HuH-7 (cell line): ENCODE results near the gene GRP.

Experiments
- DNase-seq: peaks from one replicate; pipeline ENCODE4 v3.0.0; 2011; ENCODE audit warnings: low spot score

GRP gene

DNA sequence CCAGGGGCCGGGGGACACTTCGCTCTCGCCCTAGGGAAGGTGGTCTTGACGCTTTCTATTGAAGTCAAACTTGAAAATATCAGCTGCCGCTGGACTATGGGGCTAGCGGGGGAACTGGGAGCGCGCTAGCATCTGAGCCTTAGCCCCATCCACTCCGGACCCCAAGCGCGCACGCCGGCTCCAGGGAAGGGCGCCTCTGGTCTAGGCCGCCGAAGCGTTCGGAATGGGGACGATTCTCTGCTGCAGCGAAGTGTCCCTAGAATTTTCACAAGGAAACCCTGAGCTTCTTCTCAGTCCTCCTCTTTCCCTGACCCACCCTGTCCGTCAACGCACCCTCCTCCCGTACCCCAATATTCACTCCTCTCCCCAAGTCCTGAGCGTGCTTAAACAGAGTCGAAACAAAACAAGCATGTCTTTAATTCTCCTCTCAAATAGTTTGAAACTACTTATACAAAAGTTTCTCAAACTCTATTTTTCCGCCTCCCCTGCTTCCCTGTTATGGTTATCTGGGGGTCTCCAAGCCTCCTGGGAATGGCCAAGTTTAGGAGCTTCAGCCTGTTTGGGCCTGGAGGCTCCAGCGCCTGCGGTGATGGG, 48.3 kb downstream of the GRP start:
- no peak for DNase-seq

DNA sequence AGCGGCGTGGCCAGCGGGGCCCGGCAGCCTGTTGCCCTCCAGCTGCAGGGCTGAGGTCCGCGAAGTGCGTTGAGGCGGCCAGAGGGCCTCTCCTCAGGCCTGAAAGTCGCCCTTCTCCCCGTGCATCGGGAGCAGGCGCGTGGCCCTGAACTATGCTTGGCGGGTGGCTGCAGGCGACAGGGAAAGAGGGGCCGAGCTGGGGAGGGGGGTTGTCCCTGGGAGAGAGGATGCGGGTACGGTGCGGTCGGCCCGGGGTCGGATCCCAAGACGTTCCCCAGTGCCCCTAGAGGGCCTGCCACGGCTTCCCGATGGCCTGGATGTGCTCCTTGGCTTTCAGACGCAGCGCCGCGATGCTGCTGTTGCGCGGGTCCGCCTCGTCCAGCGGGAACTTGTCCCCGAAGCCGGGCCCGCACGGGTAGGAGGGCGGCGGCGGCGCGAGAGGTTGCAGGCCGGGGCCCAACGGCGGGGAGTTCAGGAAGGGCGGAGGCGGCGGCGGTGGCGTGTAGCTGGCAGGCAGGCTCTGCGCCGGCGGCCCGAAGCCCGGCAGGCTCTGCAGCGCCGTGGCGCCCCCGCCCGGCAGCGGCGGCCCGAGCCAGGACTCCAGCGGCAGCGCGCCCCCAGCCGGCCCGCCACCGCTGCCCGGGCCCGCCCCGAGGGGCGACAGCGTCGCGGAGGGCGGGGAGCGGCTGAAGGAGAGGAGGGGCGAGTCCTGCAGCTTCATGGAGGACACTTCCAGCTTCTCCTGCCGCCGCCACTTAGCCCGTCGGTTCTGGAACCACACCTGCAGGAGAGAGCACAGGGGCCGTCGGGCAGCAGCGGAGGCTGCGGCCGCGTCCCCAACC, 49.0 kb downstream of the GRP start:
- DNase-seq, result peak; percentile 85

DNA sequence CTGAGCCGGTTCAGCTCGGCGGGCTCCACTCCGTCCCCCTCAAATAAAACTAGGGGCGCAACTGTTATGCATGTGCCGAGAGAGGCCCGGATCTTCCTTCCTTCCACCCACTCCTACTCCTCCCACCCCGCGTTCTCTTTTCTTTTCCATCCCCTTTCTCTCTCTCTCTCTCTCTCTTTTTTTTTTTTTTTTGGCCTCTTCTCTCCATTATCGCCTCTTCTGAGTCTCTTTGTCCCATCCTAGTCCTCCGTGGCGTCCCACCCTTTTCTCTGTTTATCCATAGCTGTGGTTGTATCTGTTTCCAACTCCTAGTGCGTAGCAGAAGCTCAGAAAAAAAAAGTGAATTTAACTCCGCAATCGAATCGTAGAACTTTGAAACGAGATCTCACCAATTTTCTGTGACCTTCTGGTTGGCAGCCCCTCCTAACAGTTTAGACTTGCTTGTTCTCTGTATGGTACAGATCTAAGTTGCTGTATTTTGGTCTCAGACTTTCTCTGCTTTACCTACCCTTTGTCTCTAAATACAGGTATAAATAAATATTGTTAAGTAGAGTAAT, 49.7 kb downstream of the GRP start:
- DNase-seq, result no peak

GRCh38 chr18:59270689-59271257, 50.8 kb downstream of the GRP start:
- no peak for DNase-seq

- DNase-seq, result no peak
These were observed 51.8 kb downstream of the GRP start for GRCh38 chr18:59271606-59272220.

DNA sequence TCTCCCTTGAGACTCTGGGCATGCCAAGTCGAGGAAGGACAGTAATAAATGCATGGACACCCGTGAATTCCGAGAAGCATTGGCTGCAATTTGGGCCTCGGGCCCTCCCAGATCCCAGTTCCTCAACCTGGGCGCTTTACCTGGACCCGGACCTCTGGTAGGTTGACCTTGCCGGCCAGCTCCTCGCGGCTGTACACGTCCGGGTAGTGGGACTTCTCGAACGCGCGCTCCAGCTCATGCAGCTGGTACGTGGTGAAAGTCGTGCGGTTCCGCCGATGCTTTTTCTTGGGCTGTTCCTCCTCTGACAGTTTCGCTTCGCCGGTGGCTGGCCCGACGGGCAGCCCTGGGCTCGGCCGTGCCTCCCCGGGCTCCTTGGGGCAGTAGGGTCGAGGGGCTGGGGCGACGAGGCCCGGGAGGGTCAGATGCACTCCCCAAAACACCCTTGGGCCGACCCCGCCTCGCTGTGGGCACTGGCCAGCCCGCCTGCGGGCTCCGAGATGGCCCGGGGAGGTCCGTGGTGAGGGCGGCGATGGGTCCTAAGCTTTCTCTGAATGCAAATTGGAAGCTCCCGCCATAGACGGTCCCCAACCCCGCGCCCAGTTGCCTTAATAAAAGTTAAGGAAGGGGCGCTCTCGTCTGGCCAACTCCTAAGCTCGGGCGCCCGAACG, 52.4 kb downstream of the GRP start:
- DNase-seq, result no peak

DNA sequence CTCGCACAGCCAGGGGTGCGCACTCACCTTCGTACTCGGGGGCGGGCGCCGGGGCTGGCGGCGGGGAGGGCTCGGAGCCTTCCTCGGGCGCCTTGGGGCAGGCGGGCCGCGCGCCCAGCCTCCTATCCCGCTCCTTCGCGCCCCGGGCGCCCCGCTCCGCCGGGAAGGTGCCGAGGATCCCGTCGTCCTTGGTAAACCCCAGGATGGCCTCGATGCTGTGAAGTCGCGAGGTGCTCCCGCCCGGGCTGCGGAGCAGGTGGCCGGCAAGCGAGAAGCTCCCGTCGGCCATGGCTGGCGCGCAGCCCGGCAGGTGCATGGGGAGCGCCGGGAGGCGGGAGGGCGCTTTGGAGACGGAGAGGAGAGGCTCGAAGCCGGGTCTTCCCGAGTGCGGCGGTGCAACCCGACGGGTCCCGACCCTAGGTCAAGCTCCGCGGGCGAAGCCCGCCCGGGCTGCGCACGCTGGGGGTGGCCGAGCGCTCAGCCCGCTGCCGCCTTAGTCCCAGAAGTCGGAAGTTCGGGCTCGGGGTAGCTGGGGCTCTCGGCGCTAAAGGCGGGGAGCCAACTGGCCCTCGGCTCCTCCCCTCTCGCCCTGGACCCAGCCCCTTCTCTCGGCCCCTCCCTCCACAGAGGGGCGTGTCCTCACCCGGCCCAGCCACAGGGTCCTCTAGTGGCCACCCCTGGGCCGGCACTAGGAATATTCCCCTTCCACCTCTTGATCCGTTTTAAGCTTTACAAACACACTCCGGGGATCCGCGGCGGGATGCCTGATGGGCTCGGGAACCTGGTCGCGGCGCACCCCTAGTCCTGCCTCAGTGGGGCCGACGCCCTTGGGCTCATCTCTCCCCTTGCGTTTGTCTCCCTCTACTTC, 53.2 kb downstream of the GRP start, which contains the start of gene RAX:
Gene RAX (minus strand): TSS at position 564 of the 868 bp plus-strand sequence. CDS start 248 bp downstream, at position 316.
- DNase-seq, result no peak

GRCh38 chr18:59273759-59274532, 54.0 kb downstream of the GRP start:
- DNase-seq, result no peak

DNA sequence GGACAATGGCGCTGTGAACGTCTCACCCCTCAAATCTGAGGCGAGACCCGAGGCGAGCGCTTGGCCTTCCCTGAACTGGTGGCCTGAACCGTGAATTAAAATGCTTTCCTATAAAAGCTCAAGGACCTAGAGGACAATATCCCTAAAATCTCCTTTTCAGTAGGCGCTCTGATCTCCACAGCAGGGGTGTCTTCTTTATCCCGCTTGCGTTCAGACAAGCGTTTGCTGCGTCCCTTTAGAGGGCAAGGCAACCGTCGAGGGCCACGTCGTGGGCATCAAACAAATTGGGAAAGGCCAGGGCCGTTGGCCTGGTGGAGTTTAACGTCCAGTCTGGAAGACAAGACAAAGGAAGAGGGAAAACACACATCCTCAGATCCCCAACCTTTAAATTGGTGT, 54.6 kb downstream of the GRP start:
- no peak for DNase-seq

- DNase-seq, result no peak
These were observed 55.5 kb downstream of the GRP start for GRCh38 chr18:59275406-59275949.

DNA sequence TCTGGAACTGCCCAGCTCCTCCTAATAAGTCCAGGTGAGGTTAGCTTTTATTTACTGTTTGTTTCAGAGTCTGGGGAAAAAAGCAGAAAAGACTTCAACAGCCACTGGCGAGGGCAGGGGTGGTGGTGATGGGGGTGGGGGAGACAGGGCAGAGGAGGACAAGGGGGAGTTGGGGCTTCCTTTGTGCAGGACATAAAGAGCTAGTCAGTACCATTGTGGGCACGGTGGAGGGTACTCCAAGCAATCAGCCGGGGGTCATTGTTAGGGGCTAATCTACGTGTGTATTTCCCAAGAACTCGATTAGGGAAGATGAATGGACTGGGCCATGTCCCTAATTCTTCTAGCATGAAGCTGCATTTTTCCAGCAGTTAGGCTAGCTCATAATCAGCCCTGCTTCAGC, 56.1 kb downstream of the GRP start:
- DNase-seq, result no peak

DNA sequence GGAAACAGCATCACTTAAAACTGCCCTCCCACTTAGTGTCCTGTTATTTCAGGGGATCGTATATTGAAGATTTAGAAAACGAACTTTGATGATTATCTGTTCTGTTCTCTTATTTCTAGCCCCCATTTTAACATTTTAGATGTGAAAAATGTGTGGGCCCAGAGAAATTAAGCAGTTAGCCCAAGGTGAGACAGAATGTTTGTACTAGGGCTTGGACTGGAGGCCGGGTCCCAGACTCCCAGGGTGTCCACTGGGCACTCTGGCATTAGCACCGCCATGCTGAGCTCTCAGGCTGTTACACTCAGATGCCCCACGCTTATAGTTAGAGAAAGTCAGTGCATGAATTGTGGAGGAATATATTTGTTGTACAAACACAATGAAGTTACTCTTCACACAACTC, 58.8 kb downstream of the GRP start:
- no peak for DNase-seq

DNA sequence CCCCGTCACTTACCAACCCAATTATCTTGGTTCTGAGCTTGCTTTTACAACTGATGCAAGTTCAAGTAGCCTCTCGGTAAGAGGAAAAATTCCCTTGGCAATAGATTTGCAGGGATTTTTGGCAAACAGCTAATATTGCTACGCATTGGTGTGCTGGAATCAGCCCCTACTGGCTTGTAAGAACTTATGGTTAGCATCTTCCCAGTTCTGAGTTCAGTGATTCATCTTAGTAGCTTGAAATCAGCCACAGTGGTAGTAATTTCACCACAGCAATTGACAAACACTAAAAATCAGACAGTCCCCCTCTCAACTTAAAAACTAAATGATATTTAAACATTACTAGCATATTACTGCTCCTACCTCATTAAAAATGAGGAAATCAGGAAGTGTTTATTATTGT, 59.2 kb downstream of the GRP start:
- no peak for DNase-seq

- no peak for DNase-seq
These were observed 59.8 kb downstream of the GRP start for GRCh38 chr18:59279722-59280121.
